Measurements from ENCODE around the gene MECP2. TPM values are rescaled to one million over a fixed set of nuclear protein-coding genes. Genes with fewer than 3 reads are reported as not detected.

Gene MECP2
- total RNA-seq, 1 donor from 2014 or later = 60.0 TPM

GRCh38 chrX:154013001-154013421 is 84.5 kb downstream of the MECP2 start:
- Mint-ChIP-seq H3K27ac (ENCODE audit: unreplicated experiment) (no peak overlapping the region), H3K27me3 (ENCODE audit: unreplicated experiment) (no peaks in the 10 kb centered on the region), H3K4me3 (ENCODE audit: unreplicated experiment) (no peak overlapping the region), H3K9me3 (ENCODE audit: unreplicated experiment) (no peaks in the 10 kb centered on the region), H3K36me3 (ENCODE audit: unreplicated experiment) (no peaks in the 10 kb centered on the region), H3K4me1 (ENCODE audit: low read depth, unreplicated experiment) (peaks cover 3% of the 10 kb centered on the region)
- DNase-seq = no peak
- TF ChIP-seq, protein P1, sequence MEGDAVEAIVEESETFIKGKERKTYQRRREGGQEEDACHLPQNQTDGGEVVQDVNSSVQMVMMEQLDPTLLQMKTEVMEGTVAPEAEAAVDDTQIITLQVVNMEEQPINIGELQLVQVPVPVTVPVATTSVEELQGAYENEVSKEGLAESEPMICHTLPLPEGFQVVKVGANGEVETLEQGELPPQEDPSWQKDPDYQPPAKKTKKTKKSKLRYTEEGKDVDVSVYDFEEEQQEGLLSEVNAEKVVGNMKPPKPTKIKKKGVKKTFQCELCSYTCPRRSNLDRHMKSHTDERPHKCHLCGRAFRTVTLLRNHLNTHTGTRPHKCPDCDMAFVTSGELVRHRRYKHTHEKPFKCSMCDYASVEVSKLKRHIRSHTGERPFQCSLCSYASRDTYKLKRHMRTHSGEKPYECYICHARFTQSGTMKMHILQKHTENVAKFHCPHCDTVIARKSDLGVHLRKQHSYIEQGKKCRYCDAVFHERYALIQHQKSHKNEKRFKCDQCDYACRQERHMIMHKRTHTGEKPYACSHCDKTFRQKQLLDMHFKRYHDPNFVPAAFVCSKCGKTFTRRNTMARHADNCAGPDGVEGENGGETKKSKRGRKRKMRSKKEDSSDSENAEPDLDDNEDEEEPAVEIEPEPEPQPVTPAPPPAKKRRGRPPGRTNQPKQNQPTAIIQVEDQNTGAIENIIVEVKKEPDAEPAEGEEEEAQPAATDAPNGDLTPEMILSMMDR (IDR thresholded peaks at IDR 0.05; ENCODE audit: partially characterized antibody, unreplicated experiment) = no peak

- TF ChIP-seq, protein P1 (IDR thresholded peaks at IDR 0.05; ENCODE audit: partially characterized antibody, unreplicated experiment) = no peak
- Mint-ChIP-seq H3K27ac (ENCODE audit: unreplicated experiment) (no peak overlapping the region), H3K27me3 (ENCODE audit: unreplicated experiment) (no peaks in the 10 kb centered on the region), H3K9me3 (ENCODE audit: unreplicated experiment) (peaks cover 2% of the 10 kb centered on the region), H3K4me3 (ENCODE audit: unreplicated experiment) (no peak overlapping the region), H3K36me3 (ENCODE audit: unreplicated experiment) (no peaks in the 10 kb centered on the region), H3K4me1 (ENCODE audit: low read depth, unreplicated experiment) (peaks cover 7% of the 10 kb centered on the region)
- no peak for DNase-seq
These were observed 85.1 kb downstream of the MECP2 start for GRCh38 chrX:154012336-154012991.

- H3K36me3 Mint-ChIP-seq (ENCODE audit: unreplicated experiment) = no peaks in the 10 kb centered on the region
- no peak overlapping the region for H3K27ac Mint-ChIP-seq (ENCODE audit: unreplicated experiment)
- H3K9me3 Mint-ChIP-seq (ENCODE audit: unreplicated experiment) = peaks cover 2% of the 10 kb centered on the region
- DNase-seq = no peak
- no peaks in the 10 kb centered on the region for H3K27me3 Mint-ChIP-seq (ENCODE audit: unreplicated experiment)
- peaks cover 12% of the 10 kb centered on the region for H3K4me1 Mint-ChIP-seq (ENCODE audit: low read depth, unreplicated experiment)
- TF ChIP-seq, protein P1 (IDR thresholded peaks at IDR 0.05; ENCODE audit: partially characterized antibody, unreplicated experiment) = no peak
- no peak overlapping the region for H3K4me3 Mint-ChIP-seq (ENCODE audit: unreplicated experiment)
These were observed 85.9 kb downstream of the MECP2 start for GRCh38 chrX:154011376-154012335.

DNA sequence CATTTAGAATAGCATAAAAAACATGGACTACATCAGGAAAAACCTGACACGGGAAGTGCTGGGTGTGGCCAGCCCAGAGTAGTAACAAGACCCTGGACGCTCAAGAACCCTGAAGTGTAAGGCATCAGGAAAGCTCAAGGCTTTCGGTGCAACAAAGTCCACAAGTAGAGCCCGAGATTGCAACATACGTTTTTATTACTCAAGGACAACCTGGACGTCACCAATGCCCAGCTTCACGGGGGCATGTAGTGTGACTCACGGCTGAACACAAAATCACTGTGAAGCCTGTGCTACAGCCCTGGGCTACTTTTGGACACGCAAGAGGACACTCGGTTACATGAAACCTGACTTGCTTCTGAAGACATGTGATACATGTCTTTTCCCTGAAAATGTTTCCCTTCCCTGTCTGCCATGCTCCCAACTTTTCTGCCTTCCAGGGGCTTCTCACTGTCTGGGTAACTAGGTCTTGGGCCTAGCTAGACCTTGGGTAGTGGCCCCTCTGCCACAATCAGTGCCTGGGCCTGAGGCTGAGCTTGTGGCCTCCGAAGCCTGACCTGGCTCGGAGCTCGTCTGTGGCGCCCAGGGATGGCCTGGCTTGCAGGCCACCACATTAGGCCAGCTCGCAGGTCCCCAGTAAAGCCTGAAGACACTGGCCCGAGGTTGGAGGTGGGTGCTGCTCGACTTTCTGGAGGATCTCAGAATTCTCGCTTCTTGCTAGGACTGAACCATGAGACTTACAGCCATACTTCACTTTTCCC is 87.0 kb downstream of the MECP2 start:
- Mint-ChIP-seq H3K27ac (ENCODE audit: unreplicated experiment) (no peak overlapping the region), H3K9me3 (ENCODE audit: unreplicated experiment) (peaks cover 2% of the 10 kb centered on the region), H3K36me3 (ENCODE audit: unreplicated experiment) (no peaks in the 10 kb centered on the region), H3K4me3 (ENCODE audit: unreplicated experiment) (no peak overlapping the region), H3K27me3 (ENCODE audit: unreplicated experiment) (no peaks in the 10 kb centered on the region), H3K4me1 (ENCODE audit: low read depth, unreplicated experiment) (peaks cover 20% of the 10 kb centered on the region)
- no peak for DNase-seq
- TF ChIP-seq, protein P1 (IDR thresholded peaks at IDR 0.05; ENCODE audit: partially characterized antibody, unreplicated experiment) = no peak

All from glutamatergic neuron (in vitro differentiated cells).